GM23338 (cell line): ENCODE results near the gene NGF.

Experiments used
- CTCF ChIP-seq, 2 experiments: fragments of 200-600 bp in 1 of 2; sonication (generic) in 1 of 2; conservative IDR thresholded peaks; 2 replicates each; pipeline versions ENCODE4 v1.5.1 to v1.6.1; 2016 to 2017; ENCODE audit warnings: antibody characterized with exemption in 2 of 2, low read depth in 2 of 2, mild to moderate bottlenecking in 2 of 2, moderate library complexity in 1 of 2
- ZNF114 ChIP-seq: fragments of 250-450 bp; sonication (Bioruptor Pico); IDR thresholded peaks from 2 replicates; pipeline ENCODE4 v1.5.0; 2020; ENCODE audit warnings: mild to moderate bottlenecking, moderate library complexity

GRCh38 chr1:115262886-115263285 is 75.2 kb downstream of the NGF start:
- TF ChIP-seq CTCF (conservative IDR thresholded peaks at IDR 0.05; ENCODE audit: low read depth in 2 of 2) = no peak
- TF ChIP-seq ZNF114 (CRISPR knock-in tag) = no peak
